ENCODE measurements around the gene CXCL8. TPM values are rescaled to one million over a fixed set of nuclear protein-coding genes. Genes with fewer than 3 reads are reported as not detected.
"Not testable (repeated sequence)": the region's sequence is repeated elsewhere in the genome, so short reads cannot be mapped to it uniquely, and the experiment has no call there.

The CXCL8 gene
- total RNA-seq, result 10.7 and 13.4 TPM in 2 replicates

DNA sequence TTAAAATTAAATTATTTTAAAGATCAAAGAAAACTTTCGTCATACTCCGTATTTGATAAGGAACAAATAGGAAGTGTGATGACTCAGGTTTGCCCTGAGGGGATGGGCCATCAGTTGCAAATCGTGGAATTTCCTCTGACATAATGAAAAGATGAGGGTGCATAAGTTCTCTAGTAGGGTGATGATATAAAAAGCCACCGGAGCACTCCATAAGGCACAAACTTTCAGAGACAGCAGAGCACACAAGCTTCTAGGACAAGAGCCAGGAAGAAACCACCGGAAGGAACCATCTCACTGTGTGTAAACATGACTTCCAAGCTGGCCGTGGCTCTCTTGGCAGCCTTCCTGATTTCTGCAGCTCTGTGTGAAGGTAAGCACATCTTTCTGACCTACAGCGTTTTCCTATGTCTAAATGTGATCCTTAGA, at the start of gene CXCL8:
CXCL8 (plus strand) TSS at position 217 of the 426 bp plus-strand sequence; CDS start at position 307, 90 bp downstream.
- Mint-ChIP-seq H3K27ac (no peak within 1 kb of the TSS), H3K27me3 (ENCODE audit: insufficient read depth) (no peaks in the 10 kb centered on the region), H3K4me3 (peak within 1 kb of the TSS; percentile 49), H3K36me3 (ENCODE audit: low read depth) (peaks cover 2% of the 10 kb centered on the region), H3K9me3 (peaks cover 8% of the 10 kb centered on the region), H3K4me1 (ENCODE audit: low read depth) (peaks cover 15% of the 10 kb centered on the region)
- no peak for DNase-seq (ENCODE audit: low spot score)
- intact Hi-C loops (cut with micrococcal nuclease), result no loop called here

DNA sequence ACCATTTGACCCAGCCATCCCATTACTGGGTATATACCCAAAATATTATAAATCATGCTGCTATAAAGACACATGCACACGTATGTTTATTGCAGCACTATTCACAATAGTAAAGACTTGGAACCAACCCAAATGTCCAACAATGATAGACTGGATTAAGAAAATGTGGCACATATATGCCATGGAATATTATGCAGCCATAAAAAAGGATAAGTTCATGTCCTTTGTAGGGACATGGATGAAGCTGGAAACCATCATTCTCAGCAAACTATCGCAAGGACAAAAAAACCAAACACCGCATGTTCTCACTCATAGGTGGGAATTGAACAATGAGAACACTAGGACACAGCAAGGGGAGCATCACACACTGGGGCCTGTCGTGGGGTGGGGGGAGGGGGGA, 49.2 kb upstream of the CXCL8 start:
- DNase-seq (ENCODE audit: low spot score); intact Hi-C loops (cut with micrococcal nuclease); H3K36me3 Mint-ChIP-seq (ENCODE audit: low read depth); H3K4me3 Mint-ChIP-seq; H3K4me1 Mint-ChIP-seq (ENCODE audit: low read depth); H3K27ac Mint-ChIP-seq; H3K27me3 Mint-ChIP-seq (ENCODE audit: insufficient read depth); H3K9me3 Mint-ChIP-seq: not testable (repeated sequence)

DNA sequence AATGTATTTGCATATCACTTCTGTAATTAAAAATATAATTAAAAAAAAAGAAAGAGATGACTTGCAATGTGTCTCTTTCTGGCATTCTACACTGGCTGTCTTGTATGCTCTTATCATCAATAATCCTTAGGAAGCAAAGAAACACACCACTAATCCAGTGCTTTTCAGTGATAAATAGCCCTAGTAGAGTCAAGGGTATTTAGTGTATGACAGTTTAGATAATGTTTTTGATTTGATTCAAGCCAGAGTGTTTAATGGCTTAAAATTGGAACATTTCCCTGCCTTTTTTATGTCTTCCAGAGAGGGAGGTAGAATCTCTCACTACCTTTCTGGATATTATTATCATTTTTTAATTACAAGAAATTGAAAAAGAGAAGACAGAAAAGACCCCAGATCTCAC, 48.6 kb upstream of the CXCL8 start:
- H3K4me1 Mint-ChIP-seq (ENCODE audit: low read depth), result no peaks in the 10 kb centered on the region
- no peaks in the 10 kb centered on the region for H3K9me3 Mint-ChIP-seq
- no peak overlapping the region for H3K27ac Mint-ChIP-seq
- intact Hi-C loops (cut with micrococcal nuclease), result no loop called here
- DNase-seq (ENCODE audit: low spot score), result no peak
- no peak overlapping the region for H3K4me3 Mint-ChIP-seq
- H3K27me3 Mint-ChIP-seq (ENCODE audit: insufficient read depth), result peaks cover 2% of the 10 kb centered on the region
- H3K36me3 Mint-ChIP-seq (ENCODE audit: low read depth), result no peaks in the 10 kb centered on the region

DNA sequence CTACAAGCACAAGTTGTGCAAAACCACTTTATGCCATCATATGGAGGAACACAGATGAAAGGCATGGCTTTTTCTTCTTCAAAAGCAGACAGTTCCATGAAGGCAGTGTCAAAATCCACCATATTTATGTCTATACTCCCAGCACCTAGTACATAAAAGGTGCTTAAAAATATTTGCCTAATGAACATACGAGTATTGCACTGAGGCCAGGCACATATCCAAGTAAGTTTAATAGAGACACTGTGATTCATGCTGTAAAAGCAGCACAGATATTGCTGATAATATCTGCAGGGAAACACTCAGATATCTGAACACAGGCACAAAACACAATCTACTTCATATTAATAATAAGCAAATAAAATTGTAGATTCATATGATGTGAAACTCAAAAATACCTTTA, 48.1 kb upstream of the CXCL8 start:
- Mint-ChIP-seq H3K27ac (no peak overlapping the region), H3K4me3 (no peak overlapping the region), H3K27me3 (ENCODE audit: insufficient read depth) (peaks cover 2% of the 10 kb centered on the region), H3K36me3 (ENCODE audit: low read depth) (no peaks in the 10 kb centered on the region), H3K4me1 (ENCODE audit: low read depth) (no peaks in the 10 kb centered on the region), H3K9me3 (no peaks in the 10 kb centered on the region)
- intact Hi-C loops (cut with micrococcal nuclease), result no loop called here
- DNase-seq (ENCODE audit: low spot score), result no peak

DNA sequence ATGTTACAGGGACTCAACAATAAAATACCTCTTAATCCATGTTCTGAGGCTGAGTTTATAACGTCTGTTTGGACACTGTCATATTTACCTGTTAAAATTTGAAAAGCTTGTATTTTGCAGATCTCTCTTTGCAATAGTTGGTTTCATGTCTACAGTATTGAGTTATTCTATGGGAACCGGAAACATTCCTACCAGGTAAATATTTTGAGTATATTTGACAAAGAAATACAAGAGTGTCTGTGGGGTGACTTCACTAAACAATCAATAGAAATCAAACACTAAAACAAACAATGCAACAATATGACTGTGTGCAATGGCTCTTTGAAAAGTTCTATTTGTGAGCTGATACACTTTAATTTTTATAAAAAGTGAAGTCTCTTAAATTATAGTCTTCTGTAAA, 47.7 kb upstream of the CXCL8 start:
- H3K27ac Mint-ChIP-seq, result no peak overlapping the region
- H3K9me3 Mint-ChIP-seq, result no peaks in the 10 kb centered on the region
- no peak overlapping the region for H3K4me3 Mint-ChIP-seq
- no peaks in the 10 kb centered on the region for H3K4me1 Mint-ChIP-seq (ENCODE audit: low read depth)
- no peak for DNase-seq (ENCODE audit: low spot score)
- intact Hi-C loops (cut with micrococcal nuclease), result no loop called here
- peaks cover 2% of the 10 kb centered on the region for H3K27me3 Mint-ChIP-seq (ENCODE audit: insufficient read depth)
- no peaks in the 10 kb centered on the region for H3K36me3 Mint-ChIP-seq (ENCODE audit: low read depth)

DNA sequence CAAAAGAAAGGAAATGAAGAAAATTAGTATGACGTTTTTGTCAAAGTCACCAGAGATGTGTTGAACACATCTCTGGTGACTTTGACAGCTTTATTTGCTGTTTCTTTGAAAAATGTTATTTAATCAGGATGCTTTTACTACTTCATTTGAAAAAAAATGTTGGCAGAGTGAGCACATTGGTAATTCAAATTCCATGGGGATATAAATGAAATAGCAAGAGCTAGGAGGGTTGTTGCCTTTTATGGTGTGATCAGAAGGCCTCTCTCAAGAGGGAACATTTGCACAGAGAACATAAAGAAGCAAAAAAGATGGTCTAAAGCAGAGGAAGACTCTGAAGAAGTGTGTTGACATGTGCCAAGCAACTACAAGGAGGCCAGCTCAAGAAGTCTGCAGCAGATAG, 46.6 kb upstream of the CXCL8 start:
- Mint-ChIP-seq H3K4me3 (no peak overlapping the region), H3K27ac (no peak overlapping the region), H3K4me1 (ENCODE audit: low read depth) (no peaks in the 10 kb centered on the region), H3K36me3 (ENCODE audit: low read depth) (no peaks in the 10 kb centered on the region), H3K9me3 (no peaks in the 10 kb centered on the region), H3K27me3 (ENCODE audit: insufficient read depth) (no peaks in the 10 kb centered on the region)
- no peak for DNase-seq (ENCODE audit: low spot score)
- intact Hi-C loops (cut with micrococcal nuclease), result no loop called here

DNA sequence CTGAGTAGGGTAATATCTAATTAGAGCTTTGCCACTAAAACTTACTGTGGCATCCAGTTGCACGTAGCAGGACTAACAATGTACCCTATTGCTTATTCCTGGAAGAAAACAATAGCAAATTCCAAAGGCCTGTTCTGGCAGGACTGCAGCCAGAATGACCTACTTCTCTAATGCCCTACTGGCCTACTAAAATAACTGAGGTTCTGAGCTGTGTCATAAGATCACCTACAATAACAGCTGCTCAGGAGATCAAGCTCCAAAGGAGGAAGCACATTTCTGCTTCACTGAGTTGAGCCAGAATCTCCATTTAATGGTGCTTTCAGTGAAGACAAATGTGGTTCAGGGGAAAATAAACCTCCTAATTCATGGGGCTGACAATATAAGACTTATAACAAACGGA, 42.2 kb upstream of the CXCL8 start:
- H3K4me1 Mint-ChIP-seq (ENCODE audit: low read depth), result no peaks in the 10 kb centered on the region
- no peak for DNase-seq (ENCODE audit: low spot score)
- no peak overlapping the region for H3K4me3 Mint-ChIP-seq
- no peak overlapping the region for H3K27ac Mint-ChIP-seq
- H3K9me3 Mint-ChIP-seq, result no peaks in the 10 kb centered on the region
- no peaks in the 10 kb centered on the region for H3K36me3 Mint-ChIP-seq (ENCODE audit: low read depth)
- intact Hi-C loops (cut with micrococcal nuclease), result no loop called here
- peaks cover 2% of the 10 kb centered on the region for H3K27me3 Mint-ChIP-seq (ENCODE audit: insufficient read depth)

DNA sequence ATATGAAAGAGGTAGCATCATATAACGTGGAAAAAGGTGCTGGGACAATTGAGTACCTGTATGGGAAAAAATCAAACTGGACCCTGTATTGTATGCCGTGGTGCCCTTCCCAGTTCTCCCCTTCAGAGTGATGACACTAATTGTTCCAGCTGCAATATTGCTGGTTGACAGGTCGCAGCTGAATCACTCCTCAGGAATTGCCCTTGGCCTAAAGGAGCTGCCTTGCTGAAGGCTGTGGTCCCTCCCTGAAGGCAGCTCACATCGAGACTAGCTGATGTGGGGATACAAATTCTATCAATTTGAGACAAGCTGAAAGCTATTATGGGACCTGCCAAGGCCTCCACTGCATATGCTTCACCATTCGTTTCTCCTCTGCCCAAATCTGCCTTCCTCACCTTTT, 39.3 kb upstream of the CXCL8 start:
- DNase-seq (ENCODE audit: low spot score), result no peak
- peaks cover 2% of the 10 kb centered on the region for H3K27me3 Mint-ChIP-seq (ENCODE audit: insufficient read depth)
- H3K27ac Mint-ChIP-seq, result no peak overlapping the region
- intact Hi-C loops (cut with micrococcal nuclease), result no loop called here
- H3K9me3 Mint-ChIP-seq, result no peaks in the 10 kb centered on the region
- no peaks in the 10 kb centered on the region for H3K36me3 Mint-ChIP-seq (ENCODE audit: low read depth)
- no peak overlapping the region for H3K4me3 Mint-ChIP-seq
- no peaks in the 10 kb centered on the region for H3K4me1 Mint-ChIP-seq (ENCODE audit: low read depth)

DNA sequence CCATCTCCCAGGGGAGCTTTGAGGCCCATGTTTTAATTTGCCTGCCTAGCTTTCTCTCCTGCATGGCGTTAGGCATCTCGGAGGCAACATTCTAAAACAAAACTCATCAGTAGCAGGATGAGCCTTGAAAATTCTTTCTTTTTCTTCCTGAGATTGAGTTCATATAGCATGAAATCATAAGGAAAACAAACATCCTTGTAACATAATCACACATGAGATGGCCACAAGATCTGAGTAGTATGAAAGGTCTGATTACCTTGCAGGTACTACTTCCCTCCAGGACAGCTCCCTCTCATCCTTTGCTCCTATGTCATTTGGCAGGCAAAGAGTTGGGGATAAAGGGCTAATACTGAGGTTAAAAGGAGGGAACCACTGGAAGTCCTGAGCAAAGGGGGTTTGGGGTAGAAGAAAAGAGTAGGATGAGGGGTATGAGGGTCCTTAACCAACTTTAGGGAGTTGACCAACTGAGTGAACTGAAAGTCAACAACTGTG, 37.5 kb upstream of the CXCL8 start:
- no peak for DNase-seq (ENCODE audit: low spot score)
- H3K4me1 Mint-ChIP-seq (ENCODE audit: low read depth), result no peaks in the 10 kb centered on the region
- peaks cover 2% of the 10 kb centered on the region for H3K27me3 Mint-ChIP-seq (ENCODE audit: insufficient read depth)
- H3K9me3 Mint-ChIP-seq, result no peaks in the 10 kb centered on the region
- H3K36me3 Mint-ChIP-seq (ENCODE audit: low read depth), result no peaks in the 10 kb centered on the region
- intact Hi-C loops (cut with micrococcal nuclease), result no loop called here
- no peak overlapping the region for H3K4me3 Mint-ChIP-seq
- H3K27ac Mint-ChIP-seq, result no peak overlapping the region

DNA sequence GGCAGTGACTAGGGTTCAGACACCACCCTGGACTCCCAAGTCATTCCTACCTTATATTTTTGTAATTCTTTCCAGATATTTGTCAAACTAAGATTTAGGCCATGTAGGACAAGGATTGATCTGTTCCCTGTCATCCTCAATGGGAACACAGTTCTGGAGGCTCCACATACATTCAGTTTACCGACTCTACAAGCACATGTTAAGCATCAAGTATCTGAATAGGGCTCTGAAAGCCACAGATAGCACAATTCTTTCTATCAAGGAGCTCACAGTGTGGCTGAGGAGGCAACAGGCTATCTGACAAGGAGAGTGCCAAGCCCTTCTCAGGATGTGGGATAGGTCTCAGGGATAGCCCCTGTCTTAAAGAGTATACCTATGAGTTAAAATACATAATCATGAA, 37.0 kb upstream of the CXCL8 start:
- Mint-ChIP-seq H3K27ac (no peak overlapping the region), H3K4me3 (no peak overlapping the region), H3K36me3 (ENCODE audit: low read depth) (no peaks in the 10 kb centered on the region), H3K27me3 (ENCODE audit: insufficient read depth) (peaks cover 2% of the 10 kb centered on the region), H3K9me3 (no peaks in the 10 kb centered on the region), H3K4me1 (ENCODE audit: low read depth) (peaks cover 4% of the 10 kb centered on the region)
- no peak for DNase-seq (ENCODE audit: low spot score)
- intact Hi-C loops (cut with micrococcal nuclease), result no loop called here

DNA sequence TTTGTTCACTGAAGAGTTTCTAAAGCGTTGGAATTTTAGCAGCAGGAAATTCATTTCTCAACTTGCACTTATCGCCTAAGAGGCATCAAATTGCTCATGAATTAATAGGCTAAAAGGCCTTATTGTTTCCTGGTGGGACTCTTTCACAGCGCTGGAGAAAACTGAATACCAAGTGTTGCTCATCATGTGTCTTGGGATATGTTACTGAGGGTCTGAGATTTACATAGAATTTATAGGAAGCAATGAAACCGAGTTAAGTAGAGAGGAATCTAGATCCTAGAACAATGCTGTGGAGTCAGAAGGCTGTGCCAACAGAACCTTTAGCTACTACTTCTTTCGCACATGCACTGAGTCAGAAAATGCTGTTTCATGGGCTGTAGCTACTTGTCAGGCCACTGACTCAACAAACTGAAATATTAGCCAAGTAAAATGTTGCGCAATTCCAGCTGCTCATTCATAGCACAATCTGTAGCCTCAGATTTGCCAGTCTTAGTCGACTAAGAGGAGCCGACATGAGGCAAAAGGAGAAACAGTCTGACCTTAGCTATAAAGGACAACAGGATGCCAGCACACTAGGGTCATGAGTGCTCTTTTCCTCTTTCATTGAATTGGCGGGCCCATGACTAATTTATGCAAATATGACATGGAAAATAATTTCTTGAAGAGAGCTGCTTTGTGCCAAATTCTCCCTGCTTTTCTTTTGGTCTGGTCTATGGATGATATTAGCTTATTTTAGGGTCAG, 35.9 kb upstream of the CXCL8 start:
- Mint-ChIP-seq H3K4me3 (no peak overlapping the region), H3K27ac (no peak overlapping the region), H3K4me1 (ENCODE audit: low read depth) (peaks cover 7% of the 10 kb centered on the region), H3K36me3 (ENCODE audit: low read depth) (no peaks in the 10 kb centered on the region), H3K9me3 (no peaks in the 10 kb centered on the region), H3K27me3 (ENCODE audit: insufficient read depth) (peaks cover 2% of the 10 kb centered on the region)
- intact Hi-C loops (cut with micrococcal nuclease), result no loop called here
- no peak for DNase-seq (ENCODE audit: low spot score)

DNA sequence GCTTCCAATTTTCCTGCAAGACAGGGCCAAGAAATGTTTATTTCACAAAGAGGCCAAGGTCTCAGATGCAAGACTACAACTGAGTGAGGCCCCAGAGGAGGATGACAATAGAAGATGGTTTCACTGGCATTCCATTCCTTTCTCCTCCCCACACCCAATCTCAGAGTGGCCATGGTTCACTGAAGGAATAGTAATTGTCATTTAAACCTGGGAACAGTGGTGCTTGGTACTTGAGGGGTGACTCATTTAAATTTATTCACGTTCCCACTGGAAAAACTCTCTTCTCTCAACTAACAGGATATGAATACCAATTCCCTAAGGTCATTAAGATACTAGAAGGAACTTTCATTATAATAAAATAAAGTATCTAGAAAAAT, 35.3 kb upstream of the CXCL8 start:
- no peaks in the 10 kb centered on the region for H3K36me3 Mint-ChIP-seq (ENCODE audit: low read depth)
- peaks cover 2% of the 10 kb centered on the region for H3K27me3 Mint-ChIP-seq (ENCODE audit: insufficient read depth)
- DNase-seq (ENCODE audit: low spot score), result no peak
- intact Hi-C loops (cut with micrococcal nuclease), result no loop called here
- H3K9me3 Mint-ChIP-seq, result no peaks in the 10 kb centered on the region
- no peak overlapping the region for H3K4me3 Mint-ChIP-seq
- peaks cover 12% of the 10 kb centered on the region for H3K4me1 Mint-ChIP-seq (ENCODE audit: low read depth)
- H3K27ac Mint-ChIP-seq, result no peak overlapping the region

DNA sequence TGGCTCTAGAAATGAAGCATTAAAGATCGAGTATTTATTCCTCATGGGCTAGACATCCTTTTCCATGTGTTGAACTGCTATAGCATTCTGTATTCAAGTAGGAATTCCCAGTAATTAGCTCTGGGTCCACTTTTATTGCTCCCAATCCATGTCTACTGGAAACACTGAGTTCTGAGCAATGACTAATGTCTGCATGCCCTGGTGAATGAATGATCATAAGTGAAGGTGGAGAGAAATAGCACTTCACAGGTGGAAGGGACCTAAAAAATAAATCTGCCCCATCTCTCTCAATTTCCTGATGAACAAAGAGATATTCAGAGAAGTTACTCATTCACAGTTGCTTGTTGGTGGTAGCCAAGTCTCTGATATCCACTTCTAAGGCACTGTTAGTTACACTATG, 34.6 kb upstream of the CXCL8 start:
- peaks cover 2% of the 10 kb centered on the region for H3K27me3 Mint-ChIP-seq (ENCODE audit: insufficient read depth)

DNA sequence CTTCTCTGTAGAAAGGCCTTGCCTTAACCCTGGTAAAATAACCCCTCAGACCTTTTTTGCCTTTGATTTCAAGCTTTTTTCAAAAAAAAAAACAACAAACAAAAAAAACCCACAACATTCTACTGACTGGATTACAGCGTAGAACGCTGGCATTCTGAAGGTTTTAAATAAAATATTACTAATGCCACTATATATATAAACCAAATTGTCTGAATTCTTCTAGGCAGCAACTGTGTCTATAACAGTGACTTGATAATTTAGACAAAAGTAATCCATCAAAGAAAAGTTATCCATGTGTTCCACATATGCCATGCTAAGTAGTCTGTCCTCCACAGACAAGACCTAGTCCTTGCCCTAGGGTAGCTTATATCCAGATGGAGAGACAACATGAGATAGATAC, 33.6 kb upstream of the CXCL8 start:
- DNase-seq (ENCODE audit: low spot score), result no peak
- intact Hi-C loops (cut with micrococcal nuclease), result no loop called here
- Mint-ChIP-seq H3K27ac (no peak overlapping the region), H3K9me3 (no peaks in the 10 kb centered on the region), H3K27me3 (ENCODE audit: insufficient read depth) (peaks cover 2% of the 10 kb centered on the region), H3K36me3 (ENCODE audit: low read depth) (no peaks in the 10 kb centered on the region), H3K4me3 (no peak overlapping the region), H3K4me1 (ENCODE audit: low read depth) (peaks cover 14% of the 10 kb centered on the region)

More for the DNA sequence above, 34.6 kb upstream of the CXCL8 start:
- intact Hi-C loops (cut with micrococcal nuclease), result no loop called here
- Mint-ChIP-seq H3K4me1 (ENCODE audit: low read depth) (peaks cover 14% of the 10 kb centered on the region), H3K9me3 (no peaks in the 10 kb centered on the region), H3K27ac (no peak overlapping the region), H3K36me3 (ENCODE audit: low read depth) (no peaks in the 10 kb centered on the region), H3K4me3 (no peak overlapping the region)
- no peak for DNase-seq (ENCODE audit: low spot score)

Data from activated T-helper 1 cell treated with anti-CD3 and anti-CD28 coated beads, Interleukin-12 subunit alpha, Interleukin-12 subunit beta, Interleukin-2, Interleukin-4 antibody, amounts not matched to agents 30 ng/mL and 10 ng/mL and 1 ng/mL, durations not matched to agents 14 hours and 24 hours and 36 hours (primary cell).